ENCODE measurements around the gene NCLN.

NCLN gene

GRCh38 chr19:3149526-3150505 lies 35.9 kb upstream of the NCLN start:
- TF ChIP-seq, protein P1, sequence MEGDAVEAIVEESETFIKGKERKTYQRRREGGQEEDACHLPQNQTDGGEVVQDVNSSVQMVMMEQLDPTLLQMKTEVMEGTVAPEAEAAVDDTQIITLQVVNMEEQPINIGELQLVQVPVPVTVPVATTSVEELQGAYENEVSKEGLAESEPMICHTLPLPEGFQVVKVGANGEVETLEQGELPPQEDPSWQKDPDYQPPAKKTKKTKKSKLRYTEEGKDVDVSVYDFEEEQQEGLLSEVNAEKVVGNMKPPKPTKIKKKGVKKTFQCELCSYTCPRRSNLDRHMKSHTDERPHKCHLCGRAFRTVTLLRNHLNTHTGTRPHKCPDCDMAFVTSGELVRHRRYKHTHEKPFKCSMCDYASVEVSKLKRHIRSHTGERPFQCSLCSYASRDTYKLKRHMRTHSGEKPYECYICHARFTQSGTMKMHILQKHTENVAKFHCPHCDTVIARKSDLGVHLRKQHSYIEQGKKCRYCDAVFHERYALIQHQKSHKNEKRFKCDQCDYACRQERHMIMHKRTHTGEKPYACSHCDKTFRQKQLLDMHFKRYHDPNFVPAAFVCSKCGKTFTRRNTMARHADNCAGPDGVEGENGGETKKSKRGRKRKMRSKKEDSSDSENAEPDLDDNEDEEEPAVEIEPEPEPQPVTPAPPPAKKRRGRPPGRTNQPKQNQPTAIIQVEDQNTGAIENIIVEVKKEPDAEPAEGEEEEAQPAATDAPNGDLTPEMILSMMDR (IDR thresholded peaks at IDR 0.05; ENCODE audit: low read depth, low read length): no peak
- no peak overlapping the region for H3K4me3 ChIP-seq (ENCODE audit: low read depth, low read length)

DNA sequence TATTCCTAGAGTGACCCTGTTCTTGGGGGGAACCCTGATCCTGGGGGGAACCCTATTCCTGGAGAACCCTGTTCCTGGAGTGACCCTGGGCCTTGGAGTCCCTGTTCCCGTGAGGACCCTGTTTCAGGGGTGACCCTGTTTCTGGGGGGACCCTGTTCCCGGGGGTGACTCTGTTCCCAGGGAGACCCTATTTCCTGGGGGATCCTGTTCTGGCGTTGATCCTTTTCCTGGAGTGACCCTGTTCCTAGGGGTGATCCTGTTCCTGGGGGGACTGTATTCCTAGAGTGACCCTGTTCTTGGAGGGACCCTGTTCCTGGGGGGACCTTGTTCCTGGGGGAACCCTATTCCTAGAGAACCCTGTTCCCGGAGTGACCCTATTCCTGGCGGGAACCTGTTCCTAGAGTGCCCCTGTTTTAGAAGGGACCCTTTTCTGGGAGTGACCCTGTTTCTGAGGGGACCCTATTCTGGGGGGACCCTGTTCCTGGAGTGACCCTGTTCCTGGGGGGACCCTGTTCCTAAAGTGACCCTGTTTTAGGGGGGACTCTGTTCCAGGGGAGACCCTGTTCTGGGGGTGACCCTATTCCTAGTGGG lies 34.9 kb upstream of the NCLN start:
- TF ChIP-seq, protein P1 (IDR thresholded peaks at IDR 0.05; ENCODE audit: low read depth, low read length): no peak
- no peak overlapping the region for H3K4me3 ChIP-seq (ENCODE audit: low read depth, low read length)

- TF ChIP-seq, protein P1 (IDR thresholded peaks at IDR 0.05; ENCODE audit: low read depth, low read length): no peak
- H3K4me3 ChIP-seq (ENCODE audit: low read depth, low read length): no peak overlapping the region
Measured at GRCh38 chr19:3151563-3152418, 33.9 kb upstream of the NCLN start.

GRCh38 chr19:3152419-3152780 lies 33.3 kb upstream of the NCLN start:
- H3K4me3 ChIP-seq (ENCODE audit: low read depth, low read length): no peak overlapping the region
- TF ChIP-seq, protein P1 (IDR thresholded peaks at IDR 0.05; ENCODE audit: low read depth, low read length): no peak

DNA sequence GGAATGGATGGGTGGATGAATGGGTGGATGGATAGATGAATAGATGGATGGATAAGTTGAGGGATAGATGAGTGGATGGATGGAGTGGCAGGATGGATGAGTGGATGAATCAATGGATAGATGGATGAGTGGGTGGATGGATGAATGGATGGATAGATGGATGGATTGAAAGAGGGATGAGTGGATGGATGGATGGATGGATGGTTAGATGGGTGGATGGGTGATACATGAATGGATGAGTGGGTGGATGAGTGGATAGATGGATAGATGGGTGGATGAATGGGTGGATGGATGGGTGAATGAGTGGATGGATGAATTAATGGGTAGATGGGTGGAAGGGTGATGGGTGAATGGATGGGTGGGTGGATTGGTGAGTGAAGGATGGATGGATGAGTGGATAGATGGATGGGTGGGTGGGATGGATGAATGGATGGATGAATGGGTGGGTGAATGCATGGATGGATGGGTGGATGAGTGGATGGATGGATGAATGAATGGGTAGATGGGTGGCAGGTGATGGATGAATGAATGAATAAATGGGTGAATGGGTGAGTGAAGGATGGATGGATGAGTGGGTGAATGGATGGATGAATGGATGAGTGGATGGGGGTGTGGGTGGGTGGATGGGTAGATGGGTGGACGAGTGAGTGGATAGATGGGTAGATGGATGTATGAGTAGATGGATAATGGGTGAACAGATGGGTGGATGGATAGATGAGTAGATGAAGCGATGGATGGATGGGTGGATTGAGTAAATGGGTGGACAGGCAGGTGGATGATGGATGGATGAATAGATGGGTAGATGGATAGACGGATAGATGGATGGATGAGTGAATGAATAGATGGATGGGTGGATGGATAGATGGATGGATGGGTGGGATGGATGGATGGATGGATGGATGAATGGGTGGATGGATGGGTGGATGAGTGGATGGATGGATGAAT lies 32.2 kb upstream of the NCLN start:
- TF ChIP-seq, protein P1 (IDR thresholded peaks at IDR 0.05; ENCODE audit: low read depth, low read length): no peak

DNA sequence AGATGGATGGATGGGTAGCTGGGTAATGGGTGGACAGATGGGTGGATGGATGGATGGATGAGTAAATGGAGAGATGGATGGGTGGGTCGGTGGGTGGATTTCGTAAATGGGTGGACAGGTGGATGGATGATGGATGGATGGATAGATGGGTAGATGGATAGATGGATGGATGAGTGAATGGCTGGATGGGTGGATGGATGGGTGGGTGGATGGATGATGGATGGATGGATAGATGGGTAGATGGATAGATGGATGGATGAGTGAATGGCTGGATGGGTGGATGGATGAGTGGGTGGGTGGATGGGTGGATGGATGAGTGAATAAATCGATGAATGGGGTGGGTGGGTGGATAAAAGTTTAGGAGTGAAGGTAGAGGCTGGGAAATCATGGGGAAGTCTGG lies 31.3 kb upstream of the NCLN start:
- peak overlapping the region; percentile 36 for H3K4me3 ChIP-seq (ENCODE audit: low read depth, low read length)

More for the DNA sequence above, 32.2 kb upstream of the NCLN start:
- H3K4me3 ChIP-seq (ENCODE audit: low read depth, low read length): no peak overlapping the region
